Tibial nerve (tissue), 4 donors: ENCODE results near the gene CXCL17.

ENCODE experiments used
- CTCF ChIP-seq, 5 experiments: fragments of 200-600 bp in 3 of 5; fragments of 450-650 bp in 2 of 5; sonication (generic) in 3 of 5; IDR thresholded peaks; one replicate each; pipeline ENCODE4 v1.5.1; 2016 to 2019; ENCODE audit warnings: antibody characterized with exemption in 5 of 5, mild to moderate bottlenecking in 3 of 5, moderate library complexity in 2 of 5
- EP300 ChIP-seq, 2 donors: sonication (generic); formaldehyde crosslinking; IDR thresholded peaks; one replicate each; pipeline ENCODE4 v1.6.1; 2017; ENCODE audit warnings: antibody characterized with exemption in 2 of 2, mild to moderate bottlenecking in 1 of 2

GRCh38 chr19:42409477-42409876 is 33.3 kb downstream of the CXCL17 start:
- no peak for TF ChIP-seq CTCF (IDR thresholded peaks at IDR 0.05)
- no peak for TF ChIP-seq EP300 (IDR thresholded peaks at IDR 0.05)
